HepG2 (cell line): ENCODE data around the gene HSP90AA1. TPM values are rescaled to one million over a fixed set of nuclear protein-coding genes. Genes with fewer than 3 reads are reported as not detected.

Source experiments
- ATAC-seq: fragments of 200-7000 bp; cut with Tn5 transposase; 3 replicates; pipeline ENCODE4 v1.9.1; 2020; ENCODE audit warnings: mild to moderate bottlenecking, moderate library complexity
- BruUV-seq: library from RNA; stranded (reverse); fragments of 400-500 nt; replicated peaks from 2 replicates; lab custom pipeline; 2021; lab: Mats Ljungman, UMichigan
- CTCF ChIA-PET: fragments of 300-600 bp; formaldehyde crosslinking; extraction: SDS; loops from one replicate; lab custom pipeline; 2021; ENCODE audit warnings: low total read pairs, inconsistent platforms, low intra/inter-chr PET ratio; lab: Yijun Ruan, JAX
- POLR2A ChIA-PET: fragments of 350-600 bp; sonication (Branson Sonifier 250); formaldehyde crosslinking; loops from one replicate; lab custom pipeline; 2020; ENCODE audit warnings: antibody characterized with exemption, inconsistent platforms; lab: Yijun Ruan, JAX
- DNase-seq: peaks from one replicate; pipeline ENCODE4 v3.0.0-alpha.2; 2015; ENCODE audit warnings: low spot score
- FAIRE-seq: peaks from 3 replicates; lab custom pipeline; 2011; peaks lifted over from hg19 to GRCh38; lab: Jason Lieb, UNC
- H2AFZ ChIP-seq: one replicate; pipeline ENCODE4 v1.6.1; 2011; ENCODE audit warnings: low read length, inconsistent platforms
- H3K27ac ChIP-seq: fragments of 300-600 bp; 3 replicates; pipeline ENCODE4 v1.8.0; 2011; ENCODE audit warnings: mixed run types, mild to moderate bottlenecking, mixed read lengths, low read length, inconsistent platforms; ENCODE audit not compliant: insufficient read depth; ENCODE audit errors: extremely low read length
- H3K27me3 ChIP-seq, 2 experiments: fragments of 200-600 bp in 1 of 2; 2 replicates in 1 of 2; 3 replicates in 1 of 2; pipeline versions ENCODE4 v1.6.0 to v1.8.0; 2011; ENCODE audit warnings: low read length in 2 of 2, mild to moderate bottlenecking in 2 of 2, moderate library complexity in 2 of 2, inconsistent platforms in 1 of 2; ENCODE audit not compliant: insufficient read depth in 2 of 2, control insufficient read depth in 1 of 2
- H3K36me3 ChIP-seq, 2 experiments: fragments of 200-600 bp in 1 of 2; replicated peaks in 1 of 2; 2 replicates in 1 of 2; 3 replicates in 1 of 2; pipeline versions ENCODE4 v1.5.1 to v1.8.0; 2011; ENCODE audit warnings: low read length in 2 of 2, inconsistent platforms in 1 of 2; ENCODE audit not compliant: insufficient read depth in 2 of 2, control insufficient read depth in 1 of 2
- H3K4me1 ChIP-seq: 2 replicates; pipeline ENCODE4 v1.5.1; 2012; ENCODE audit warnings: low read length, inconsistent platforms; ENCODE audit not compliant: insufficient read depth
- H3K4me2 ChIP-seq: 2 replicates; pipeline ENCODE4 v1.6.0; 2011; ENCODE audit warnings: low read depth, low read length, inconsistent platforms
- H3K4me3 ChIP-seq, 3 experiments: fragments of 200-600 bp in 1 of 3; sonication (generic), shearing (Covaris generic) in 1 of 3; replicated peaks in 1 of 3; 2 replicates each; pipeline ENCODE4 v1.5.1; 2011 to 2016; ENCODE audit warnings: low read length in 3 of 3, inconsistent platforms in 2 of 3, low read depth in 2 of 3, mild to moderate bottlenecking in 2 of 3, control low read depth in 1 of 3, mixed read lengths in 1 of 3; ENCODE audit not compliant: insufficient read depth in 1 of 3
- H3K79me2 ChIP-seq: one replicate; pipeline ENCODE4 v1.6.1; 2011; ENCODE audit warnings: low read length, inconsistent platforms; ENCODE audit not compliant: insufficient read depth
- H3K9ac ChIP-seq: 2 replicates; pipeline ENCODE4 v1.6.0; 2011; ENCODE audit warnings: mild to moderate bottlenecking, low read depth, low read length, inconsistent platforms; ENCODE audit not compliant: insufficient read depth
- H3K9me3 ChIP-seq: 2 replicates; pipeline ENCODE4 v1.5.1; 2012; ENCODE audit warnings: mild to moderate bottlenecking, low read length
- H4K20me1 ChIP-seq: 2 replicates; pipeline ENCODE4 v1.6.0; 2011; ENCODE audit warnings: inconsistent platforms, mild to moderate bottlenecking, low read length, moderate library complexity; ENCODE audit not compliant: insufficient read depth
- AGO1 ChIP-seq: fragments of 200-400 bp; formaldehyde crosslinking; IDR thresholded peaks from 2 replicates; pipeline ENCODE4 v1.6.1; 2017; ENCODE audit warnings: mild to moderate bottlenecking, low read depth, low read length, moderate library complexity; ENCODE audit not compliant: poor library complexity, severe bottlenecking
- ASH2L ChIP-seq: fragments of 300-600, 200-600 bp; sonication (generic); IDR thresholded peaks from 2 replicates; pipeline ENCODE4 v1.7.0; 2017; ENCODE audit warnings: low read depth, mild to moderate bottlenecking, moderate library complexity, mixed read lengths, low read length; ENCODE audit not compliant: insufficient read length
- HDAC1 ChIP-seq: sonication (generic); formaldehyde crosslinking; IDR thresholded peaks from 2 replicates; pipeline ENCODE4 v1.5.1; 2020; ENCODE audit warnings: mild to moderate bottlenecking, missing genetic modification reagents
- KDM5A ChIP-seq: fragments of 200-600 bp; sonication (generic); IDR thresholded peaks from 2 replicates; pipeline ENCODE4 v1.7.0; 2018; ENCODE audit warnings: antibody characterized with exemption, mild to moderate bottlenecking, low read length, borderline replicate concordance
- KLF11 ChIP-seq: IDR thresholded peaks from 2 replicates; pipeline ENCODE4 v1.6.1; 2016; ENCODE audit warnings: missing compliant biosample characterization
- SRSF4 ChIP-seq: fragments of 200-400 bp; formaldehyde crosslinking; IDR thresholded peaks from one replicate; pipeline ENCODE4 v1.6.1; 2018; ENCODE audit warnings: mild to moderate bottlenecking, low read depth, low read length, moderate library complexity; ENCODE audit not compliant: poor library complexity, severe bottlenecking
- ZNF329 ChIP-seq: sonication (generic); formaldehyde crosslinking; IDR thresholded peaks from 2 replicates; pipeline ENCODE4 v1.9.0; 2021; ENCODE audit warnings: low read depth, mild to moderate bottlenecking, missing genetic modification reagents
- ZNF878 ChIP-seq: sonication (generic); formaldehyde crosslinking; IDR thresholded peaks from 2 replicates; pipeline ENCODE4 v1.8.1; 2023; ENCODE audit warnings: mild to moderate bottlenecking, missing genetic modification reagents, moderate library complexity
- WGBS: methylation state at CpG from one replicate; pipeline ENCODE4 v1.1.6; 2017; ENCODE audit warnings: low lambda C conversion rate; 5-methylcytosine and 5-hydroxymethylcytosine counted together
- in situ Hi-C: cut with HindIII; loops from 2 replicates; pipeline ENCODE4 v1.10.0; 2017; ENCODE audit warnings: low pct_unique_long_range_greater_than_20kb; ENCODE audit not compliant: extremely low pct_ligation_motif_present
- intact Hi-C: fragments of 100-400 bp; cut with micrococcal nuclease; formaldehyde crosslinking; loops from one replicate; pipeline ENCODE4 v1.10.0; 2022; ENCODE audit not compliant: unreplicated experiment
- polyA plus RNA-seq, 8 experiments: library from polyadenylated mRNA; depleted of rRNA in 3 of 8; stranded (reverse) in 7 of 8; unstranded in 1 of 8; fragments of >200 nt; fragmentation: Illumina TruSeq in 4 of 8; extraction: Trizol in 4 of 8; gene quantifications; 2 replicates each; pipeline versions ENCODE4 v1.2.1 to v1.2.3, GENCODE V29; 2011 to 2016; ENCODE audit warnings: low read depth in 4 of 8, missing spikeins in 1 of 8, mixed read lengths in 1 of 8; ENCODE audit not compliant: insufficient read depth in 1 of 8
- total RNA-seq, 5 experiments: library from RNA; depleted of rRNA; stranded (reverse); fragments of >200 nt; fragmentation: Illumina TruSeq; extraction: Trizol; gene quantifications; 2 replicates each; pipeline ENCODE4 v1.2.3, GENCODE V29; 2016; ENCODE audit warnings: low read depth in 1 of 5
- TF ChIP-seq, protein P1 (sequence below): sonication (generic); formaldehyde crosslinking; IDR thresholded peaks from 2 replicates; pipeline ENCODE4 v1.8.1; 2023; ENCODE audit warnings: mild to moderate bottlenecking, missing genetic modification reagents

HSP90AA1 gene
- total and polyA plus RNA-seq, 2 of the 13 experiments (the other 11 are each of a cell fraction or from before 2014, with no cell fraction given): 262 to 636 TPM

DNA sequence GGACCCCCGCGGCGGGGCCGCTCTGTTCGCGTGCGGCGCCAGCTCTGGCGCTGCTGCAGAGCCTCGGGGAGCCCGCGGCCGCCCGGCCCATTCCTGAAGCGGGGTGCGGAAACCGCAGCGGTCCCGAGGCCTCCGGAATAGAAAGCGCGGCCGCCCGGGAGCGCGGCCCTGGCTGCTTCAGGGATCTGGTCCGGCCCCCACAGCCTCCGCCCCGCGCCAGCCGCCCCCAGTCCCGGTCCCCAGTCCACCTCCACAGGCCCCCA, 204 bp downstream of the HSP90AA1 start:
- Histone ChIP-seq H2AFZ (no peak overlapping the region), H3K9me3 (no peaks in the 10 kb centered on the region), H3K9ac (peak overlapping the region; percentile 96), H3K79me2 (peaks cover 40% of the 10 kb centered on the region), H3K4me2 (peak overlapping the region; percentile 78), H3K27ac (peak overlapping the region; percentile 83), H3K4me1 (peaks cover 52% of the 10 kb centered on the region), H3K4me3 (peak overlapping the region; percentile 84 to 91 (median 90)), H4K20me1 (peaks cover 29% of the 10 kb centered on the region), H3K36me3 (peaks cover 18 to 34% of the 10 kb centered on the region in 2 experiments), H3K27me3 (no peaks in the 10 kb centered on the region; a peak in 1 of 5 replicates)
- intact Hi-C loops: loop anchor here (2.0 kb wide), 1 partner anchor 124 kb away; no protein-coding TSS in a partner anchor
- DNase-seq (no peak), ATAC-seq (no peak), FAIRE-seq (no peak)
- BruUV-seq: no TSS peak
- ChIA-PET CTCF (interaction anchor here (0.9 kb wide), 1 partner anchor 10 kb away, joined by 3 read pairs; no protein-coding TSS in a partner anchor), POLR2A (interaction anchor here (1.4 kb wide), 1 partner anchor 34 kb away, joined by 3 read pairs; no protein-coding TSS in a partner anchor)
- in situ Hi-C loops: loop anchor here (25.0 kb wide), 1 partner anchor 374 kb away; no protein-coding TSS in a partner anchor
- WGBS: 0% methylated on average over 1 of the region's 32 CpGs
- TF ChIP-seq KLF11 (CRISPR knock-in tag) (no peak), KDM5A (0 out of 2 replicates have a peak, but pooled peaks have one; percentile 13), ZNF329 (CRISPR knock-in tag) (no peak), HDAC1 (CRISPR knock-in tag) (0 out of 2 replicates have a peak, but pooled peaks have one; percentile 7), AGO1 (peak; percentile 90), ZNF878 (CRISPR knock-in tag) (0 out of 2 replicates have a peak, but pooled peaks have one; percentile 14), SRSF4 (no peak), ASH2L (peak; percentile 4)
- TF ChIP-seq, protein P1, sequence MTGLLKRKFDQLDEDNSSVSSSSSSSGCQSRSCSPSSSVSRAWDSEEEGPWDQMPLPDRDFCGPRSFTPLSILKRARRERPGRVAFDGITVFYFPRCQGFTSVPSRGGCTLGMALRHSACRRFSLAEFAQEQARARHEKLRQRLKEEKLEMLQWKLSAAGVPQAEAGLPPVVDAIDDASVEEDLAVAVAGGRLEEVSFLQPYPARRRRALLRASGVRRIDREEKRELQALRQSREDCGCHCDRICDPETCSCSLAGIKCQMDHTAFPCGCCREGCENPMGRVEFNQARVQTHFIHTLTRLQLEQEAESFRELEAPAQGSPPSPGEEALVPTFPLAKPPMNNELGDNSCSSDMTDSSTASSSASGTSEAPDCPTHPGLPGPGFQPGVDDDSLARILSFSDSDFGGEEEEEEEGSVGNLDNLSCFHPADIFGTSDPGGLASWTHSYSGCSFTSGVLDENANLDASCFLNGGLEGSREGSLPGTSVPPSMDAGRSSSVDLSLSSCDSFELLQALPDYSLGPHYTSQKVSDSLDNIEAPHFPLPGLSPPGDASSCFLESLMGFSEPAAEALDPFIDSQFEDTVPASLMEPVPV (CRISPR knock-in tag): 0 out of 2 replicates have a peak, but pooled peaks have one; percentile 12
